K562 (cell line): Measurements from ENCODE around the gene C11orf98. TPM values are rescaled to one million over a fixed set of nuclear protein-coding genes. Genes with fewer than 3 reads are reported as not detected.

Experiments
- ATAC-seq: fragments of 200-7000 bp; cut with Tn5 transposase; 3 replicates; pipeline ENCODE4 v1.9.1; 2020; ENCODE audit warnings: moderate library complexity
- BruUV-seq: library from RNA; stranded (reverse); fragments of 400-500 nt; replicated peaks from 2 replicates; lab custom pipeline; 2021; lab: Mats Ljungman, UMichigan
- CTCF ChIA-PET: fragments of 300-600 bp; formaldehyde crosslinking; extraction: SDS; loops from one replicate; lab custom pipeline; 2021; ENCODE audit warnings: low intra/inter-chr PET ratio; lab: Yijun Ruan, JAX
- POLR2A ChIA-PET: fragments of 300-600, 350-650 bp; sonication (Branson Sonifier 250); formaldehyde crosslinking; extraction: SDS; loops from one replicate; lab custom pipeline; 2021; ENCODE audit warnings: antibody characterized with exemption, inconsistent platforms; lab: Yijun Ruan, JAX
- DNase-seq, 4 experiments: peaks; one replicate each; pipeline versions ENCODE4 v3.0.0 to v3.0.0-alpha.2; 2011 to 2018; ENCODE audit warnings: low spot score in 3 of 4, mixed read lengths in 3 of 4; ENCODE audit errors: extremely low read depth in 1 of 4
- FAIRE-seq: peaks from 2 replicates; lab custom pipeline; 2011; peaks lifted over from hg19 to GRCh38; lab: Jason Lieb, UNC
- H2AFZ ChIP-seq: 2 replicates; pipeline ENCODE4 v1.6.0; 2011; ENCODE audit warnings: low read depth, low read length, control low read depth, inconsistent platforms
- H3K27ac ChIP-seq: fragments of 200-600 bp; 3 replicates; pipeline ENCODE4 v1.8.0; 2011; ENCODE audit warnings: low read depth, mild to moderate bottlenecking, control low read depth, inconsistent platforms, low read length, moderate library complexity, mixed read lengths; ENCODE audit errors: extremely low read depth
- H3K27me3 ChIP-seq, 2 experiments: fragments of 300-600 bp in 1 of 2; 2 replicates in 1 of 2; 3 replicates in 1 of 2; pipeline versions ENCODE4 v1.6.0 to v1.8.0; 2011; ENCODE audit warnings: inconsistent platforms in 2 of 2, low read length in 2 of 2, mild to moderate bottlenecking in 1 of 2, mixed read lengths in 1 of 2, moderate library complexity in 1 of 2; ENCODE audit not compliant: control insufficient read depth in 2 of 2, insufficient read depth in 2 of 2
- H3K36me3 ChIP-seq: fragments of 300-600 bp; 3 replicates; pipeline ENCODE4 v1.8.0; 2011; ENCODE audit warnings: mild to moderate bottlenecking, low read length, inconsistent platforms; ENCODE audit not compliant: control insufficient read depth, insufficient read depth
- H3K4me1 ChIP-seq, 2 experiments: fragments of 200-600 bp in 1 of 2; replicated peaks in 1 of 2; 2 replicates in 1 of 2; 3 replicates in 1 of 2; pipeline versions ENCODE4 v1.5.1 to v1.8.0; 2011; ENCODE audit warnings: inconsistent platforms in 2 of 2, low read length in 2 of 2, mild to moderate bottlenecking in 1 of 2, mixed read lengths in 1 of 2, moderate library complexity in 1 of 2; ENCODE audit not compliant: control insufficient read depth in 2 of 2, insufficient read depth in 2 of 2
- H3K4me2 ChIP-seq: 2 replicates; pipeline ENCODE4 v1.6.1; 2011; ENCODE audit warnings: low read length, control low read depth, inconsistent platforms, mixed read lengths; ENCODE audit not compliant: insufficient read depth
- H3K4me3 ChIP-seq: fragments of 200-600 bp; sonication (generic), shearing (Covaris generic); 2 replicates; pipeline ENCODE4 v1.5.1; 2016; ENCODE audit warnings: control low read depth, inconsistent platforms
- H3K79me2 ChIP-seq: fragments of 200-600 bp; 3 replicates; pipeline ENCODE4 v1.8.0; 2011; ENCODE audit warnings: low read length, inconsistent platforms; ENCODE audit not compliant: control insufficient read depth, insufficient read depth
- H3K9ac ChIP-seq, 2 experiments: 2 replicates each; pipeline versions ENCODE4 v1.6.0 to v1.6.1; 2011; ENCODE audit warnings: low read depth in 2 of 2, low read length in 2 of 2, control low read depth in 1 of 2, inconsistent platforms in 1 of 2, mild to moderate bottlenecking in 1 of 2, mixed read lengths in 1 of 2; ENCODE audit not compliant: insufficient read depth in 1 of 2
- H3K9me1 ChIP-seq: one replicate; pipeline ENCODE4 v1.6.0; 2011; ENCODE audit warnings: inconsistent platforms, mild to moderate bottlenecking, low read length, moderate library complexity; ENCODE audit not compliant: control insufficient read depth, insufficient read depth
- H3K9me3 ChIP-seq: replicated peaks from 2 replicates; pipeline ENCODE4 v1.5.1; 2011; ENCODE audit warnings: low read depth, low read length, inconsistent platforms; ENCODE audit not compliant: control insufficient read depth, insufficient read depth
- H4K20me1 ChIP-seq: replicated peaks from 2 replicates; pipeline ENCODE4 v1.6.1; 2011; ENCODE audit warnings: low read length, inconsistent platforms, mixed read lengths; ENCODE audit not compliant: control insufficient read depth, insufficient read depth
- BMI1 ChIP-seq: fragments of 150-350 bp; IDR thresholded peaks from 2 replicates; pipeline ENCODE4 v1.6.1; 2014; ENCODE audit warnings: low read length
- BRD4 ChIP-seq: fragments of 200-600 bp; sonication (generic); IDR thresholded peaks from 2 replicates; pipeline ENCODE4 v1.6.1; 2017; ENCODE audit warnings: inconsistent platforms
- DIDO1 ChIP-seq: fragments of 450-650 bp; IDR thresholded peaks from 2 replicates; pipeline ENCODE4 v1.6.1; 2016; ENCODE audit warnings: low read depth, missing biosample characterization, missing genetic modification characterization
- ERF ChIP-seq: fragments of 450-650 bp; formaldehyde crosslinking; IDR thresholded peaks from 2 replicates; pipeline ENCODE4 v1.4.0; 2020; ENCODE audit warnings: mild to moderate bottlenecking, mixed read lengths
- HNRNPL ChIP-seq: fragments of 200-400 bp; formaldehyde crosslinking; IDR thresholded peaks from 2 replicates; pipeline ENCODE4 v1.6.1; 2017; ENCODE audit warnings: low read depth, mild to moderate bottlenecking, low read length
- JUND ChIP-seq, 2 experiments: IDR thresholded peaks; 2 replicates in 1 of 2; 3 replicates in 1 of 2; pipeline ENCODE4 v1.6.1; 2011; ENCODE audit warnings: borderline replicate concordance in 2 of 2, low read depth in 2 of 2, low read length in 2 of 2, improper control_type of control experiment in 1 of 2, missing biosample characterization in 1 of 2, missing genetic modification characterization in 1 of 2, missing genetic modification reagents in 1 of 2
- NR2C2 ChIP-seq, 2 experiments: fragments of 200-800 bp in 1 of 2; sonication (Bioruptor generic) in 1 of 2; sonication (generic) in 1 of 2; formaldehyde crosslinking in 1 of 2; IDR thresholded peaks; 2 replicates each; pipeline versions ENCODE4 v1.6.1 to v1.8.0; 2016 to 2022; ENCODE audit warnings: mild to moderate bottlenecking in 1 of 2, missing compliant biosample characterization in 1 of 2, missing genetic modification characterization in 1 of 2, missing genetic modification reagents in 1 of 2
- PTTG1 ChIP-seq: fragments of 450-650 bp; IDR thresholded peaks from 2 replicates; pipeline ENCODE4 v1.6.1; 2016; ENCODE audit warnings: low read depth, mild to moderate bottlenecking, missing genetic modification characterization, missing compliant biosample characterization
- SMARCE1 ChIP-seq: fragments of 450-650 bp; IDR thresholded peaks from 2 replicates; pipeline ENCODE4 v1.7.1; 2016; ENCODE audit warnings: mild to moderate bottlenecking
- TEAD2 ChIP-seq: fragments of 450-650 bp; IDR thresholded peaks from 2 replicates; pipeline ENCODE4 v1.6.1; 2016; ENCODE audit warnings: missing genetic modification characterization, control low read depth, missing compliant biosample characterization
- ZC3H8 ChIP-seq: fragments of 450-650 bp; IDR thresholded peaks from 2 replicates; pipeline ENCODE4 v1.6.1; 2017
- ZNF324 ChIP-seq: fragments of 250-450 bp; sonication (Bioruptor Pico); IDR thresholded peaks from 2 replicates; pipeline ENCODE4 v1.4.0; 2020; ENCODE audit warnings: mild to moderate bottlenecking
- ZZZ3 ChIP-seq: fragments of 450-650 bp; IDR thresholded peaks from 2 replicates; pipeline ENCODE4 v1.6.1; 2016; ENCODE audit warnings: antibody characterized with exemption, mild to moderate bottlenecking, moderate library complexity
- WGBS: fragments of 100-300 bp; shearing (Covaris generic); methylation state at CpG from one replicate; pipeline ENCODE4 v1.1.6; 2016; ENCODE audit warnings: low coverage, mixed read lengths; ENCODE audit not compliant: insufficient coverage; ENCODE audit errors: missing lambda C conversion rate; 5-methylcytosine and 5-hydroxymethylcytosine counted together
- in situ Hi-C: fragments of 300-500 bp; cut with MboI; formaldehyde crosslinking; loops from 4 replicates; pipeline ENCODE4 v1.15.0; 2018; ENCODE audit warnings: inconsistent platforms, mixed read lengths
- intact Hi-C: fragments of 100-400 bp; cut with micrococcal nuclease; formaldehyde crosslinking; loops from 2 replicates; pipeline ENCODE4 v1.14.2; 2022
- polyA plus RNA-seq, 8 experiments: library from polyadenylated mRNA; depleted of rRNA in 4 of 8; stranded (reverse) in 5 of 8; unstranded in 3 of 8; fragments of >200 nt; fragmentation: Nextera tagmentation in 2 of 8; fragmentation: Illumina TruSeq in 1 of 8; extraction: Ambion mirVana in 2 of 8; extraction: Trizol in 1 of 8; gene quantifications; 2 replicates each; pipeline versions ENCODE4 v1.2.1 to v1.2.3, GENCODE V29; 2011 to 2014; ENCODE audit warnings: inconsistent platforms in 1 of 8, missing spikeins in 1 of 8
- total RNA-seq, 7 experiments: library from RNA; depleted of rRNA in 6 of 7; stranded (reverse); fragments of >200 nt in 6 of 7; fragmentation: Illumina TruSeq in 2 of 7; extraction: Trizol in 2 of 7; gene quantifications; 2 replicates each; pipeline versions ENCODE4 v1.2.1 to v1.2.3, GENCODE V29; 2011 to 2021; ENCODE audit warnings: low replicate concordance in 1 of 7
- TF ChIP-seq, protein P1 (sequence below): fragments of 250-450 bp; sonication (Bioruptor Pico); IDR thresholded peaks from 2 replicates; pipeline ENCODE4 v1.8.0; 2021; ENCODE audit warnings: mild to moderate bottlenecking, moderate library complexity
- TF ChIP-seq, protein P2 (sequence below): fragments of 250-450 bp; sonication (Bioruptor Pico); IDR thresholded peaks from 2 replicates; pipeline ENCODE4 v1.8.0; 2022; ENCODE audit warnings: moderate library complexity, mild to moderate bottlenecking, inconsistent platforms

The C11orf98 gene
- total and polyA plus RNA-seq, 9 of the 15 experiments (the other 6 are each of a cell fraction or from before 2014, with no cell fraction given): 103 to 352 (median 218) TPM

DNA sequence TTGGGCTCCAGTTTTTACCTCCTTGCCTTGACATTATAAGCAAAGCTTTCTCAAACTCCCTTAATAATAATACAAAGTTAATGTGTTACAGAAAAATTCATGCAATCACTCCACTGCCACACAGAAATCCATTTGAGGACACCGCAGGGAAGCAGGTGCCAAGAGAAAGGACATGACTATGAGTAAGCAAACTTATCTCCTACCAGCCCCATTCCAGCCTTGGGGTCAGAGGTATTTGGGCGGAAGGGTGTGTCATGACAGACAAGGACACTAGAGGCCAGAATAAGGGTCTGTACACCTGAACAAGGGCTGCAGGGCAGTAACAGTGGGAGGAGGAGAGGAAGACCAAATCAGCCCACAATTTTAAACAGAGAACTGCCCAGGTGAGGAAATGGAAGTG, 48.3 kb upstream of the C11orf98 start (continued):
- 0 out of 2 replicates have a peak, but pooled peaks have one; percentile 44 for TF ChIP-seq JUND (IDR thresholded peaks at IDR 0.05; ENCODE audit: borderline replicate concordance, low read depth, low read length)
- TF ChIP-seq JUND (tag; IDR thresholded peaks at IDR 0.05; ENCODE audit: borderline replicate concordance, low read depth, low read length): no peak
- no peak for TF ChIP-seq TEAD2 (tag)
- TF ChIP-seq, protein P1, sequence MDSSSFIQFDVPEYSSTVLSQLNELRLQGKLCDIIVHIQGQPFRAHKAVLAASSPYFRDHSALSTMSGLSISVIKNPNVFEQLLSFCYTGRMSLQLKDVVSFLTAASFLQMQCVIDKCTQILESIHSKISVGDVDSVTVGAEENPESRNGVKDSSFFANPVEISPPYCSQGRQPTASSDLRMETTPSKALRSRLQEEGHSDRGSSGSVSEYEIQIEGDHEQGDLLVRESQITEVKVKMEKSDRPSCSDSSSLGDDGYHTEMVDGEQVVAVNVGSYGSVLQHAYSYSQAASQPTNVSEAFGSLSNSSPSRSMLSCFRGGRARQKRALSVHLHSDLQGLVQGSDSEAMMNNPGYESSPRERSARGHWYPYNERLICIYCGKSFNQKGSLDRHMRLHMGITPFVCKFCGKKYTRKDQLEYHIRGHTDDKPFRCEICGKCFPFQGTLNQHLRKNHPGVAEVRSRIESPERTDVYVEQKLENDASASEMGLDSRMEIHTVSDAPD (CRISPR knock-in tag): no peak
- TF ChIP-seq ZNF324 (CRISPR knock-in tag): no peak
- TF ChIP-seq PTTG1: no peak
- TF ChIP-seq HNRNPL: no peak
- no peak for TF ChIP-seq NR2C2 (CRISPR knock-in tag; IDR thresholded peaks at IDR 0.05)
- peak; percentile 75 for TF ChIP-seq NR2C2 (tag; IDR thresholded peaks at IDR 0.05)

DNA sequence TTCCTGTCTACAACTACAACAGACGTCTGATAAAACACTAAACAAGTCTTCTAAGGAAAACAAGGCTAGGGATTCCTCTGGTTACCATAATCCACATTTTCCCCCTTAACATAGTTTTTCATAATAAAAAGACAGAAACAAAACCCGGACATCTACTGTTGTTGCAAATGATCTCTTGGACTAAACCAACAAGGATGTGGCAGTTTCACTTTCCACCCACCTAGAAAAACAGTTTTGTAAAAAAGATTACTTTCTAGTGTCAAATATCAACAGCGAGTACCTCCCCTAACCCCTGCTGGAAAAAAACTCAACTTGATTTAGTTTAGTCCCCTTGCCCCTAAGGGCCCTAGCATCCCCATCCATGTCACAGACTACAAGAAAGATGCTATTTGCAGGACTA, 47.9 kb upstream of the C11orf98 start:
- in situ Hi-C loops (no loop called here), intact Hi-C loops (no loop called here)
- WGBS: 81% methylated on average over 3 of the region's 3 CpGs
- TF ChIP-seq ZZZ3 (no peak), BMI1 (no peak), DIDO1 (tag) (no peak), BRD4 (no peak), ERF (CRISPR knock-in tag) (no peak), ZC3H8 (no peak), SMARCE1 (no peak)
- TF ChIP-seq, protein P2, sequence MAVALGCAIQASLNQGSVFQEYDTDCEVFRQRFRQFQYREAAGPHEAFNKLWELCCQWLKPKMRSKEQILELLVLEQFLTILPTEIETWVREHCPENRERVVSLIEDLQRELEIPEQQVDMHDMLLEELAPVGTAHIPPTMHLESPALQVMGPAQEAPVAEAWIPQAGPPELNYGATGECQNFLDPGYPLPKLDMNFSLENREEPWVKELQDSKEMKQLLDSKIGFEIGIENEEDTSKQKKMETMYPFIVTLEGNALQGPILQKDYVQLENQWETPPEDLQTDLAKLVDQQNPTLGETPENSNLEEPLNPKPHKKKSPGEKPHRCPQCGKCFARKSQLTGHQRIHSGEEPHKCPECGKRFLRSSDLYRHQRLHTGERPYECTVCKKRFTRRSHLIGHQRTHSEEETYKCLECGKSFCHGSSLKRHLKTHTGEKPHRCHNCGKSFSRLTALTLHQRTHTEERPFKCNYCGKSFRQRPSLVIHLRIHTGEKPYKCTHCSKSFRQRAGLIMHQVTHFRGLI (CRISPR knock-in tag): no peak
- POLR2A ChIA-PET: interaction anchor here (0.6 to 1.5 kb wide), 2 partner anchors 10 to 18 kb away, joined by 3 read pairs; no protein-coding TSS in a partner anchor
- CTCF ChIA-PET: interaction anchor here (0.5 kb wide), 1 partner anchor 42 kb away, joined by 3 read pairs; no protein-coding TSS in a partner anchor
- H3K9ac ChIP-seq: no peak overlapping the region
- no peak for DNase-seq
- H4K20me1 ChIP-seq: peaks cover 4% of the 10 kb centered on the region; the same call in 1 of the 2 replicates
- H3K9me3 ChIP-seq: no peaks in the 10 kb centered on the region
- peaks cover 95% of the 10 kb centered on the region for H3K36me3 ChIP-seq
- no TSS peak for BruUV-seq
- peaks cover 20% of the 10 kb centered on the region; the same call in 2 of the 3 replicates for H3K79me2 ChIP-seq
- H3K4me1 ChIP-seq: peaks cover 19 to 24% of the 10 kb centered on the region in 2 experiments; a peak in 4 of 5 replicates
- peak overlapping the region; percentile 39; the same call in 2 of the 3 replicates for H3K27ac ChIP-seq
- no peak for FAIRE-seq
- H3K4me2 ChIP-seq: no peak overlapping the region
- H3K27me3 ChIP-seq: no peaks in the 10 kb centered on the region
- H3K4me3 ChIP-seq: no peak overlapping the region
- H2AFZ ChIP-seq: no peak overlapping the region
- H3K9me1 ChIP-seq: no peaks in the 10 kb centered on the region
- no peak for ATAC-seq
